ENCODE data around the gene GOLGA8R. TPM values are rescaled to one million over a fixed set of nuclear protein-coding genes. Genes with fewer than 3 reads are reported as not detected.
"Not testable (repeated sequence)": the region's sequence is repeated elsewhere in the genome, so short reads cannot be mapped to it uniquely, and the experiment has no call there.

Gene GOLGA8R
- total RNA-seq, result 4.7 TPM
- long read RNA-seq, result 0 reads

GRCh38 chr15:30414160-30414559 is at the start of gene GOLGA8R:
GOLGA8R (minus strand) TSS chr15:30414260; CDS start chr15:30414162, 98 bp downstream.
- intact Hi-C loops (cut with DNase I); DNase-seq (ENCODE audit: low spot score): not testable (repeated sequence)

- intact Hi-C loops (cut with DNase I); DNase-seq (ENCODE audit: low spot score): not testable (repeated sequence)
These were observed 49.8 kb upstream of the GOLGA8R start for GRCh38 chr15:30463849-30464248.

GRCh38 chr15:30462176-30462575 is 48.1 kb upstream of the GOLGA8R start:
- intact Hi-C loops (cut with DNase I); DNase-seq (ENCODE audit: low spot score): not testable (repeated sequence)

- intact Hi-C loops (cut with DNase I); DNase-seq (ENCODE audit: low spot score): not testable (repeated sequence)
These were observed 38.6 kb upstream of the GOLGA8R start for GRCh38 chr15:30452702-30453101.

- intact Hi-C loops (cut with DNase I), result not testable (repeated sequence)
These were observed 24.3 kb upstream of the GOLGA8R start for GRCh38 chr15:30438348-30438747.

GRCh38 chr15:30435878-30436277 is 21.8 kb upstream of the GOLGA8R start:
- DNase-seq (ENCODE audit: low spot score); intact Hi-C loops (cut with DNase I): not testable (repeated sequence)

More at GRCh38 chr15:30438348-30438747, 24.3 kb upstream of the GOLGA8R start:
- DNase-seq (ENCODE audit: low spot score), result not testable (repeated sequence)

- intact Hi-C loops (cut with DNase I); DNase-seq (ENCODE audit: low spot score): not testable (repeated sequence)
These were observed 6.7 kb upstream of the GOLGA8R start for GRCh38 chr15:30420723-30421122.

- intact Hi-C loops (cut with DNase I), result not testable (repeated sequence)
- DNase-seq (ENCODE audit: low spot score), result peak; percentile 73
These were observed 6.4 kb downstream of the GOLGA8R start for GRCh38 chr15:30407636-30408035.

GRCh38 chr15:30398988-30399387 is 15.1 kb downstream of the GOLGA8R start:
- intact Hi-C loops (cut with DNase I), result not testable (repeated sequence)
- peak; percentile 31 for DNase-seq (ENCODE audit: low spot score)

- intact Hi-C loops (cut with DNase I); DNase-seq (ENCODE audit: low spot score): not testable (repeated sequence)
These were observed 20.4 kb downstream of the GOLGA8R start for GRCh38 chr15:30393664-30393991.

GRCh38 chr15:30392766-30393663 is 21.0 kb downstream of the GOLGA8R start, which contains the start of gene CHRFAM7A:
CHRFAM7A (minus strand) TSS chr15:30393540; CDS start chr15:30383351, 10,189 bp downstream.
- intact Hi-C loops (cut with DNase I), result not testable (repeated sequence)

GRCh38 chr15:30386318-30386887 is 27.7 kb downstream of the GOLGA8R start:
- intact Hi-C loops (cut with DNase I), result not testable (repeated sequence)

More at GRCh38 chr15:30392766-30393663, 21.0 kb downstream of the GOLGA8R start, which contains the start of gene CHRFAM7A:
- DNase-seq (ENCODE audit: low spot score), result not testable (repeated sequence)

GRCh38 chr15:30377082-30377413 is 37.0 kb downstream of the GOLGA8R start:
- DNase-seq (ENCODE audit: low spot score); intact Hi-C loops (cut with DNase I): not testable (repeated sequence)

More at GRCh38 chr15:30386318-30386887, 27.7 kb downstream of the GOLGA8R start:
- DNase-seq (ENCODE audit: low spot score), result not testable (repeated sequence)

- intact Hi-C loops (cut with DNase I); DNase-seq (ENCODE audit: low spot score): not testable (repeated sequence)
These were observed 37.5 kb downstream of the GOLGA8R start for GRCh38 chr15:30376375-30377081.

- intact Hi-C loops (cut with DNase I), result not testable (repeated sequence)
These were observed 38.2 kb downstream of the GOLGA8R start for GRCh38 chr15:30375872-30376271.

GRCh38 chr15:30374862-30375261 is 39.2 kb downstream of the GOLGA8R start:
- intact Hi-C loops (cut with DNase I); DNase-seq (ENCODE audit: low spot score): not testable (repeated sequence)

More at GRCh38 chr15:30375872-30376271, 38.2 kb downstream of the GOLGA8R start:
- DNase-seq (ENCODE audit: low spot score), result not testable (repeated sequence)

- DNase-seq (ENCODE audit: low spot score); intact Hi-C loops (cut with DNase I): not testable (repeated sequence)
These were observed 45.8 kb downstream of the GOLGA8R start for GRCh38 chr15:30368271-30368670.

GRCh38 chr15:30367246-30367645 is 46.8 kb downstream of the GOLGA8R start:
- DNase-seq (ENCODE audit: low spot score); intact Hi-C loops (cut with DNase I): not testable (repeated sequence)

GRCh38 chr15:30361404-30361803 is 52.7 kb downstream of the GOLGA8R start:
- intact Hi-C loops (cut with DNase I); DNase-seq (ENCODE audit: low spot score): not testable (repeated sequence)

GRCh38 chr15:30360990-30361389 is 53.1 kb downstream of the GOLGA8R start:
- intact Hi-C loops (cut with DNase I); DNase-seq (ENCODE audit: low spot score): not testable (repeated sequence)

Data from cardiac septum (tissue), 1 donor.